ENCODE results near the gene MARCHF4.

MARCHF4 gene

GRCh38 chr2:216344206-216344949 is 27.9 kb downstream of the MARCHF4 start:
- Histone ChIP-seq H3K27ac (ENCODE audit: extremely low read depth, low read depth, low read length) (no peak overlapping the region), H3K4me1 (ENCODE audit: control insufficient read depth, insufficient read depth, low read length) (no peaks in the 10 kb centered on the region; the same call in 1 of the 2 replicates), H3K4me3 (ENCODE audit: low read depth, low read length) (no peak overlapping the region), H3K9me3 (ENCODE audit: control insufficient read depth, insufficient read depth, low read depth, low read length) (no peaks in the 10 kb centered on the region), H3K36me3 (ENCODE audit: control insufficient read depth in 2 of 2, insufficient read depth in 1 of 2, low read length in 2 of 2) (no peaks in the 10 kb centered on the region)
- ChIA-PET POLR2A (no interaction called here), CTCF (interaction anchor here (0.6 kb wide), 1 partner anchor 214 kb away, joined by 6 read pairs; no protein-coding TSS in a partner anchor)
- no peak for TF ChIP-seq GLIS2 (tag by site-specific recombination; IDR thresholded peaks at IDR 0.05)
- no peak for TF ChIP-seq ZNF449 (tag by site-specific recombination; IDR thresholded peaks at IDR 0.05)
- TF ChIP-seq KLF10 (tag by site-specific recombination; IDR thresholded peaks at IDR 0.05), result no peak
- TF ChIP-seq KLF7 (tag by site-specific recombination; IDR thresholded peaks at IDR 0.05; ENCODE audit: borderline replicate concordance), result no peak
- TF ChIP-seq ZNF146 (tag by site-specific recombination; IDR thresholded peaks at IDR 0.05), result no peak
- TF ChIP-seq PRDM2 (tag by site-specific recombination; IDR thresholded peaks at IDR 0.05; ENCODE audit: borderline replicate concordance), result no peak
- TF ChIP-seq ZBTB7A (tag by site-specific recombination; IDR thresholded peaks at IDR 0.05; ENCODE audit: low read depth), result no peak
- TF ChIP-seq EGR2 (tag by site-specific recombination; IDR thresholded peaks at IDR 0.05; ENCODE audit: low read depth), result peak; percentile 76
- TF ChIP-seq BCL6B (tag by site-specific recombination; IDR thresholded peaks at IDR 0.05), result no peak
- no peak for TF ChIP-seq ZNF280D (tag by site-specific recombination; IDR thresholded peaks at IDR 0.05)
- no peak for TF ChIP-seq ZNF621 (tag by site-specific recombination; IDR thresholded peaks at IDR 0.05)
- TF ChIP-seq ZFHX2 (tag by site-specific recombination; conservative IDR thresholded peaks at IDR 0.05), result peak; percentile 80
- TF ChIP-seq ZNF530 (tag by site-specific recombination; IDR thresholded peaks at IDR 0.05; ENCODE audit: low read depth), result no peak
